Urothelium cell line (cell line): Measurements from ENCODE around the gene LSM2.

Experiments
- DNase-seq: peaks from one replicate; pipeline ENCODE4 v3.0.0; 2011; ENCODE audit warnings: low spot score, mixed read lengths
- FAIRE-seq: peaks from 2 replicates; lab custom pipeline; 2011; peaks lifted over from hg19 to GRCh38; lab: Jason Lieb, UNC

Gene LSM2

DNA sequence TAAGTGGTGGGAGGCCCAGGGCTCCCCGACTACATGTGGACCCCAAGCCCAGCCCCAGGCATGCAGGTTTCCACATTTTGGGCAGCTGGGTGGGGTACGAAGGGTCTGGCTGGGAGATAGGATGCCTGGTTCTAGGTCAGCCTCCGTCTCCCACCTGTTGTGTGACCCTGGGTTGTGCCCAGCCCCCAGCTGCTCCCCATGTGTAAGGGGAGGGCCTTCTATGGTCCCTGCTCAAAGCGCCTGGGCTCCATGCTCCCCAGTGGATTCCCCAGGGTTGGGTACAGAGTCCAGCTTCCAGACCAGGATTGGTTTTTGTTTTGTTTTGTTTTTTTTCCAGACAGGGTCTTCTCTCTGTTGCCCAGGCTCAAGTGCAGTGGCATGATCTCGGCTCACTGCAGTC is 28.6 kb downstream of the LSM2 start:
- DNase-seq (no peak), FAIRE-seq (no peak)

DNA sequence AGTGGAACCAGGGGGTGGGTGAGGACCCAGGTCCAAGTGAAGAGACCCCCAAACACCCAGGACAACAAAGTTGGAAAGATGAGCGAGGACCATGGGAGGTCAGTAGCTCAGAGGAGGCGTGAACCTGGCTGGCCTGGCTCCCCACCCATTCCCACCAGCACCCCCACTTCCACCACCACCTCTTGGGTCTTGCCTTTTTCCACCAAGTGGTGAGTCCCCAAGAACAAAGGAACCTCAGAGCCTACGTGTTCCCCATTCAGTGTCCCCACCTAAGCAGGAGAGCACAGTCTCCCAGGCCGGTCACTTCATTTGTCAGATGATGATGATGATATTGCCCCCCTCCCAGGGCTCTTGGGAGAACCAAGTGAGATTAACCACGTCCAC is 29.1 kb downstream of the LSM2 start:
- FAIRE-seq: no peak

DNA sequence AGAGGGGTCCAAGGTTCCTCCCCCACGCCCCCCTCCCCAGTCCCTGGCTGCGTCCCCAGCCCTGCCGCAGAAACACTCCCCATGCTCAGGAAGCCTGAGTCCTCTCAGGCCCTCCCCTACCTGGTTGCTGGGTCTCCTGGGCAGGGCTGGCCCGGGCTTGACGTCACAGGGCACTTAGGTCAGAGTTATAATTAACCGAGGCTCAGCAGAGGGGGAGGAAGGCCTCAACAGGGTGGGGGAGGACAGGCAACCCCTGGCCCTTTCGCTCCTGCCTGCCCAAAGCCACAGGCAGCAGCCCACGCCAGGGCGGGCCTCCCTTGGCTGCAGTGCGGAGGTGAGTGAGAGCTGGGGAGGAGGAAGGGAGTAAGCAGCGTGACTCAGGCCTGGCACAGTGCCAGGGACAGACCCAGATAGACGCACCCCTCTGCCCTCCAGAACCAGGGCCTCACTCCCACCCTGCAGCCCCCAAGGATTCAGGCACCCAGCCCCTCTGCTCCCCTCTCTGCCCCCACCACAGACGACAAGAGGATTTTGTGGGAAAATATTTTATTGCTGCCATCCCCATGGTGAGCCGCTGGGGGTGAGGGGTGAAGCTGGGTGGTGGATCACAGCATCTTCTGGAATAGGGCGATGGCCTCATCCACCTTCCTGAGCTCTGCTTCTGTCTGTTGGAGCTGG is 29.6 kb downstream of the LSM2 start, which contains the start of gene VWA7:
VWA7 (minus strand) TSS at position 340 of the 678 bp plus-strand sequence. CDS start 549 bp downstream, outside the sequence.
- peak; percentile 90 for DNase-seq
- peak; percentile 92 for FAIRE-seq

More for the DNA sequence above, 29.1 kb downstream of the LSM2 start:
- no peak for DNase-seq

- no peak for DNase-seq
Observed at GRCh38 chr6:31776485-31776988, 30.2 kb downstream of the LSM2 start.

DNA sequence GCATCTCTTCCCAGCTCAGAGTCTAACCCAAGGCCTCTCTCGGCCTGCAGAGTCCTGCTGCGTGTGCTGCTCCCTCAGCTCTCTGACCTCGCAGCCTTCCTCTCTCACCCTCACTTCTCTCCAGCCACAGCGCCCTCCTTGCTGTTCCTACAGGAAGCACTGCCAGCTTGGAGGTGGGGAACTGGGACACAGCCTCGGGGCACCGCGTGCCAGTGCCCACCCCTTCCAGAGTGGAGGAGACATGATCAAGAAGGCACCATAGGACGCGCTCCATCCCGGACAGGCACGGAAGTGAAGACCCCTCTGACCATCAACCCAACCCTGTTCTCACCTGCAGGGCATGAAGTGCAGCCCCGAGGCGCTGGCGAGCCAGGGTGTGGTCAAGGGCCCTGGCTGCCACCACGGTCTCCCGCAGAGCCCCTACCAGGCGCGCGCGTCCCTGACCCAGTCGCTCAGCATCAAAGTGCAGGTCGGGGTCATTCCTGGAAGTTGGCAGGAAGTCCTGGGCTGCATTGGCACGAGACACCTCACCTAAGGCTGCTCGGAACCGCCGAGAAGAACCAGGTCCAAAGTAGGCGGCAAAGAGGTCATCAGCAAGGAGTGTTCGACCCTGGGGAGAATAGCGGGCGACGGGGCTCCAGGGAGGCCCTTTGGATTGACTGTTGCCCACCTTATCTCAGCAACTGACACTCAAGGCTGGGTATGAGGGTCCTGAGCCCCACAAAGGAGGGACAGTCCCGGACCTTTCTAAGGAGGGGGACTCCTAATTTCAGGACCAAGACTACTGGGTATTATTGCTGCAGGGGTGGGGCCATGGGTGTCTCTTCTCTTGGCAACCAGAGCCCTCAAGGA is 30.9 kb downstream of the LSM2 start:
- no peak for FAIRE-seq
- no peak for DNase-seq

More at GRCh38 chr6:31776485-31776988, 30.2 kb downstream of the LSM2 start:
- FAIRE-seq: no peak

DNA sequence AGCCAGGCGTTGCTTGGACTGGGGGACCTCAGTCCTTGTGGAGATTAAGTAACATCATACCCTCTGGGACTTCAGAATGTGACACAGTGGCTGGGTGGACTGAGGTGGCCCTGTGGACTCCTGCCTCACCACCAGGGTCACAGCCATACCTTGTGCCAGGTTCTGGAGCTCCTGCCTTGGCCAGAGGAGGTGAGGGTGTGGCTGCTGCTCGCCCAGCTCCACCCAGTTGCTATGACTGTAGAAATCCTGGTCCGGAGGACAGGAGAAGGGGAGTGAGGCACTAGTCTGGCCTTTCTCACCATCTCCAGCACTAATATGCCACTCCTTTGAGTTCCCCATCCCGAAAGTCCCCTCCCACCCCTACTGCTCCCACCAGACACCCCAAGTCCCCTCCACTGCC is 31.6 kb downstream of the LSM2 start:
- no peak for FAIRE-seq
- DNase-seq: no peak

GRCh38 chr6:31771992-31772358 is 34.8 kb downstream of the LSM2 start:
- DNase-seq (no peak), FAIRE-seq (no peak)

DNA sequence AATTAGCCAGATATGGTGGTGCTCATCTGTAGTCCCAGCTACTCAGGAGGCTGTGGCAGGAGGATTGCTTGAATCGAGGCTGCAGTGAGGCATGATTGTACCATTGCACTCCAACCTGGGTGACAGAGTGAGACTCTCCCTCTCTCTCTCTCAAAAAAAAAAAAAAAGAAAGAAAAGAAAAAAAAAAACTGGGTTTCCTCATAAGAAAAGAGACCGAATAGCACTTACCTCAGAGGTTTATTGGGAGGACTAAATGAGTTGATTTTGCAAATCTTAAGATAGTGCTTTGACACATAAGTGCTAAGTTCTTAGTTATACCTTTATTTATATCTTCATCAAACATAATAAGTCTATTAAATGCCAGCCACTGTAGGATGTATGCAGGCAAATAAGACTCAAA is 35.9 kb downstream of the LSM2 start:
- DNase-seq (no peak), FAIRE-seq (no peak)

- DNase-seq: peak; percentile 88
- no peak for FAIRE-seq
Observed at GRCh38 chr6:31769684-31770371, 36.9 kb downstream of the LSM2 start.

DNA sequence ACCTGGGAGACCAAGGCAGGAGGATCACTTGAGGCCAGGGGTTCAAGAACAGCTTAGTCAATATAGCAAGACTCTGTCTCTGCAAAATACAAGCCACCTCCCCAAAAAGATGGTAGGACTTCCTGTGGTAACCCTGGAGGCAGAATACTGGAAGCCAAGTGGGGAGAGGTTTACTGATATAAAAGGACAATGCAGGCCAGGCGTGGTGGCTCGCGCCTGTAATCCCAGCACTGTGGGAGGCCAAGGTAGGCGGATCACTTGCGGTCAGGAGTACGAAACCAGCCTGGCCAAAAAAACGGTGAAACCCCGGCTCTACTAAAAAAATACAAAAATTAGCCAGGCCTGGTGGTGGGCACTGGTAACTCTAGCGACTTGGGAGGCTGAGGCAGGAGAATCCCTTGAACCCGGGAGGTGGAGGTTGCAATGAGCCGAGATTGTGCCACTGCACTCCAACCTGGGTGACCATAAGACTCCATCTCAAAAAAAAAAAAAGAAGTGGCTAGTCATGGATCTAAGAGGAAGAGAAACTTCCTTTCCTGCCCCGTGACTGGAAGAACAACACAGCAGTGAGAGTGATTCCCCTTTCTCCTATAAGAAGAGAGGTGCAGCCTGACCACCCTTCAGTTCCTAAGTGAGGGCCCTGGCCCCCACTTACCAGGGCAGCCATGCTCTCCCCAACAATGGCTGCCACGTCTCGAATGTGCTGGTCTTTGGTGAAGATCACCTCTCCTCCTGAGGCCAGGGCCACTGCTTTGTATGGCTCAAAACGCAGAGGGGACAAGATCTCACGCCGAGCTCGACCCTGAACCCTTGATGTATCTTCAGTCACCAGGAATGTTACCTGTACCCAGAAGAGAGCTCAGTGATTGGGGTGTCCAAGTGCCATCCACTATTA is 38.2 kb downstream of the LSM2 start:
- FAIRE-seq: no peak

DNA sequence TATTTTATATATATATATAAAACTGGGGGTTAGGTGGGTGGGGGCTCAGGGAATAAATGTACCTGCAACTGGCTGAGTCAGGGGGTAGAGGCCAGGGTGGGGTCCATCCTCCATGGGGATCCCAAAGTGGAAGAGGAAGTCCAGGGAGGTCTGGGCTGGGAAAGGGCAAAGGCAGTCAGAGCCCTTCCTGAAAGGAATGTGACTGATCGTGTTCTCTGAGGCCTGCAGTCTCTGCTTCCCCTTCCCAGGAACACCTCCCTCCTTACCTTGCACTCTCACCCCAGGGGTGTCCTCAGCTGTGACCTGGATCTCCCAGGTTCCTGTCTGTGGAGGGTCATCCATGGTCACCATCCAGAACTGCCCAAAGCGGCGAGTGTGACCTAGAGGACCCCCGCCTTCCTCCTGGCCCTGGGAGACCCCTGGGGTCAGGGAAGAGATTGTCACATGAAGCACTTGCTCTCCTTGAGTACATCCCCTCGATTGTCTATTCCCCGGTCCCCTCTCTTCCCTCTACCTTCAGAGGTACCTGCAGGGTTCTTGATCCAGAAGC is 39.6 kb downstream of the LSM2 start:
- DNase-seq: no peak
- no peak for FAIRE-seq

More for the DNA sequence above, 38.2 kb downstream of the LSM2 start:
- DNase-seq: no peak

GRCh38 chr6:31765910-31766794 is 40.6 kb downstream of the LSM2 start:
- FAIRE-seq: no peak
- DNase-seq: no peak

GRCh38 chr6:31765559-31765909 is 41.2 kb downstream of the LSM2 start:
- DNase-seq: no peak

GRCh38 chr6:31764198-31764597 is 42.6 kb downstream of the LSM2 start:
- FAIRE-seq: no peak

More at GRCh38 chr6:31765559-31765909, 41.2 kb downstream of the LSM2 start:
- no peak for FAIRE-seq

GRCh38 chr6:31763619-31763940 is 43.2 kb downstream of the LSM2 start:
- DNase-seq: no peak
- FAIRE-seq: no peak

More at GRCh38 chr6:31764198-31764597, 42.6 kb downstream of the LSM2 start:
- DNase-seq: no peak

DNA sequence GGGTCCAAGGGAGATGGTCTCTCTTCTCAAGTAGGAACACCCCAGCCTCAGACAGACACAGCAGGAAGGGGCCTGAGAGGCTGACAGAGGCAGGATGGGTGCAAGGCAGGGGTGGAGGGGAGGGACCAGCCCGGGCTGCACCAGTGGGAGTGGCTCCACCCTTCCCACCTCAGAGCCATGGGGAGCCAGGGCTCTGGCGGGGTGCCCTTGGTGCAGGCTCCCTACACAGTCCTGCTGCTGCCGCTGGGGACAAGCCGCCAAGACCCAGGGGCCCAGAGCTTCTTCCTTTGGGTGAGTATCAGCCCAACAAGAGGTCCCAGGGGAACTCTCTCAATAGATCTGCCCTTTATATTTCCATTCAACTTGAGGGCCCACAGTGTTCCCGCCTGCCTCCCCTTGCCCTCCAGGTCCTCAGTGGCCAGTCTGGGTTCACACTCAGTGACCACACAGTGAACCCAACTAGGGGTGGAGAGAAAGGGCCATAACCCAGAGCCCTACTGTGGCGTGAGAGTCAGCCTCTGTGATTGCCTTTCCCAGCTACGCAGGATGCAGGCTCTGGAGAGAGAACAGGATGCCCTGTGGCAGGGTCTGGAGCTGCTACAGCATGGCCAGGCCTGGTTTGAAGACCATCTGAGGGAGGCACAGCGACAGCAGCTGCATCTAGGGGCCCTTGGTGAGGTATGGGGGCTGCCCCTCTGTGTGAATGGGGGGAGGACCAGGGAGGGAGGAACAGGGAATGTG is 43.7 kb downstream of the LSM2 start:
- FAIRE-seq: no peak
- DNase-seq: no peak

GRCh38 chr6:31762356-31762755 is 44.4 kb downstream of the LSM2 start, which contains the start of gene SAPCD1:
SAPCD1 (plus strand) TSS chr6:31762656; CDS start chr6:31763055, 399 bp downstream.
- no peak for FAIRE-seq

DNA sequence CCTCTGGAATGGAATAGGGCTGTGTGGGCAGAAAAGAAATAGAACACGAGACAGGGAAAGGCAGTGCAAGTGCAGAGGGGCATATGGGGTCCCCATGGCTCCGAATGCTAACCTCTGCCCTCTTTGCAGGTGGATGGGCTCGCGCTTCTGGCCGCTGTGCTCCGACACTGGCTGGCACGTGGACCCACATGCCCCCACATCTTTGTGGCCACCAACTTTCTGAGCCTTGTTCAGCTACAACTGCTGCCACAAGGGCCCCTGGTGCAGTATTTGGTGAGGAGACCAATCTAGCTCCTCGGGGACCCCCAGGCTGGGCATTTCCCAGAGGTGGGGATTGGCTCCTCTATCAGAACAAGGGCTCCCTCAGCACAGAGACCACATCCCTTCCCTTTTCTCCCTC is 45.4 kb downstream of the LSM2 start:
- FAIRE-seq (no peak), DNase-seq (no peak)

More at GRCh38 chr6:31762356-31762755, 44.4 kb downstream of the LSM2 start, which contains the start of gene SAPCD1:
- DNase-seq: no peak
